Ovary (tissue), 9 donors: ENCODE data around the gene CAMKMT. TPM values are rescaled to one million over a fixed set of nuclear protein-coding genes. Genes with fewer than 3 reads are reported as not detected.

Source experiments
- DNase-seq, 5 donors: peaks; one replicate each; pipeline ENCODE4 v3.0.0-alpha.2; 2019 to 2020
- H3K27ac ChIP-seq, 2 donors: fragments of 200-600 bp; one replicate each; pipeline versions ENCODE4 v1.5.1 to v1.8.0; 2019 to 2022
- H3K27me3 ChIP-seq: fragments of 200-600 bp; one replicate; pipeline ENCODE4 v1.8.0; 2022
- H3K36me3 ChIP-seq: fragments of 200-600 bp; sonication (generic); one replicate; pipeline ENCODE4 v1.5.1; 2019
- H3K4me1 ChIP-seq: one replicate; pipeline ENCODE4 v1.8.1; 2013; ENCODE audit warnings: mild to moderate bottlenecking, moderate library complexity; ENCODE audit not compliant: insufficient read depth
- H3K4me3 ChIP-seq: fragments of 200-600 bp; sonication (generic); one replicate; pipeline ENCODE4 v1.5.1; 2017
- H3K9me3 ChIP-seq, 2 donors: fragments of 200-600 bp in 1 of 2; sonication (generic) in 1 of 2; one replicate each; pipeline versions ENCODE4 v1.5.1 to v1.8.1; 2013 to 2019; ENCODE audit warnings: mild to moderate bottlenecking in 1 of 2, moderate library complexity in 1 of 2
- CTCF ChIP-seq, 3 donors: fragments of 450-650 bp in 2 of 3; fragments of 200-600 bp in 1 of 3; IDR thresholded peaks; one replicate each; pipeline versions ENCODE4 v1.5.1 to v1.8.0; 2016 to 2022; ENCODE audit warnings: antibody characterized with exemption in 3 of 3, mild to moderate bottlenecking in 1 of 3
- EP300 ChIP-seq: sonication (generic); formaldehyde crosslinking; IDR thresholded peaks from one replicate; pipeline ENCODE4 v1.6.1; 2017; ENCODE audit warnings: antibody characterized with exemption
- POLR2A ChIP-seq: fragments of 450-650 bp; IDR thresholded peaks from one replicate; pipeline ENCODE4 v1.6.1; 2017; ENCODE audit warnings: antibody characterized with exemption, mild to moderate bottlenecking, moderate library complexity
- WGBS, 3 donors: extraction: QIAGEN DNeasy Blood & Tissue Kit in 1 of 3; methylation state at CpG; one replicate each; pipeline versions ENCODE4 v1.1.5 to v1.1.7; 2013 to 2017; 5-methylcytosine and 5-hydroxymethylcytosine counted together
- intact Hi-C, 4 donors: fragments of 100-400 bp; cut with DNase I; formaldehyde crosslinking; loops; one replicate each; pipeline versions ENCODE4 v1.11.0 to v1.15.1; 2022 to 2023
- polyA plus RNA-seq, 2 donors: library from polyadenylated mRNA; stranded (reverse); fragments of 200-250 nt in 1 of 2; fragments of 350-450 nt in 1 of 2; fragmentation: Illumina TruSeq in 1 of 2; extraction: RNeasy Lipid Tissue Mini Kit (QIAGEN cat#74804) in 1 of 2; gene quantifications; one replicate each; pipeline ENCODE4 v1.2.3, GENCODE V29; 2013 to 2014
- total RNA-seq, 7 donors: library from RNA; depleted of rRNA in 2 of 7; stranded (reverse); fragments of >200 nt in 2 of 7; fragmentation: NEBNext Ultra II Directional in 3 of 7; extraction: Animal tissue kit (Norgen Biotek cat#: 25700) in 3 of 7; gene quantifications; one replicate each; pipeline versions ENCODE4 v1.1.0 to v1.2.4, GENCODE V29; 2016 to 2023
- donor health status: DM: no; HTN: no; CAD: no; lungs with moderate emphysema.
- donor health status: DM: no; HTN: no; CAD: no.
- donor health status: Bipolar disorder and iron deficiency.
- donor health status: DM: yes; HTN: yes; CAD: no.
- donor health status: DM: no; HTN: no; CAD: no.
- donor health status: DM: yes; HTN: yes; CAD: no.

Gene CAMKMT
- total and polyA plus RNA-seq, 9 donors: 3.5 to 10.7 (median 8.9) TPM

GRCh38 chr2:44722026-44722625, 360.4 kb downstream of the CAMKMT start:
- Histone ChIP-seq H3K4me3 (no peak overlapping the region), H3K9me3 (no peaks in the 10 kb centered on the region), H3K4me1 (no peaks in the 10 kb centered on the region), H3K36me3 (no peaks in the 10 kb centered on the region), H3K27me3 (peaks cover 3% of the 10 kb centered on the region), H3K27ac (no peak overlapping the region)
- TF ChIP-seq POLR2A (no peak), CTCF (IDR thresholded peaks at IDR 0.05) (no peak), EP300 (no peak)
- intact Hi-C loops: no loop called here
- no peak for DNase-seq
- 71 to 86% (median 73%) methylated on average over 1 of the region's 1 CpG for WGBS, 3 donors

- Histone ChIP-seq H3K27ac (no peak overlapping the region), H3K36me3 (no peaks in the 10 kb centered on the region), H3K4me1 (no peaks in the 10 kb centered on the region), H3K9me3 (no peaks in the 10 kb centered on the region), H3K27me3 (peaks cover 3% of the 10 kb centered on the region), H3K4me3 (no peak overlapping the region)
- no peak for DNase-seq
- TF ChIP-seq EP300: no peak
- TF ChIP-seq CTCF (IDR thresholded peaks at IDR 0.05): no peak
- intact Hi-C loops: no loop called here
- WGBS, 3 donors: 89 to 97% (median 89%) methylated on average over 3 of the region's 3 CpGs
Measured at GRCh38 chr2:44723921-44724320, 362.2 kb downstream of the CAMKMT start.

DNA sequence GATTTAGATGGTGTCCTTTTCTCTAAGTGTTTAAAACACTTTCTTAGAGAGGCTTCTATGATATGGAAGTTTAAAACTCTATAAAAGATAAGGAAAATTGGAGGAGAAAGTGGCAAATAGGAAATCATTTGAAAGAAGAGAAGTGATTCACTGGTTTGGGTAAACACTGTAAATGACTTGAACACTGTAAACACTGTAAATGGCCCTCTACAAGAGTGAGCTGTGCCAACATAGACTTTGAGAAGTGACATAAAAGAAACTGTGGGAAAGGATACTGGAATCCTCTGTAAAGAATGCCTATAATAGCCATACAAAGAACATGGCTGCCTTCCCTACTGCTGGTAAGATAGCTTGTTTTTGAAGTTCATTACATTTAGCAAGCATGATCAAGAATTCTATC, 368.8 kb downstream of the CAMKMT start:
- Histone ChIP-seq H3K36me3 (no peaks in the 10 kb centered on the region), H3K27ac (no peak overlapping the region), H3K4me1 (no peaks in the 10 kb centered on the region), H3K9me3 (peaks cover 0 to 3% of the 10 kb centered on the region in 2 donors), H3K4me3 (no peak overlapping the region), H3K27me3 (no peaks in the 10 kb centered on the region)
- DNase-seq: no peak
- intact Hi-C loops: no loop called here
- no peak for TF ChIP-seq CTCF (IDR thresholded peaks at IDR 0.05)
- TF ChIP-seq POLR2A: no peak
- TF ChIP-seq EP300: no peak

- intact Hi-C loops: no loop called here
- Histone ChIP-seq H3K27ac (no peak overlapping the region), H3K27me3 (no peaks in the 10 kb centered on the region), H3K4me1 (no peaks in the 10 kb centered on the region), H3K36me3 (no peaks in the 10 kb centered on the region), H3K4me3 (no peak overlapping the region), H3K9me3 (peaks cover 0 to 3% of the 10 kb centered on the region in 2 donors)
- no peak for DNase-seq
- whole genome bisulfite sequencing, 3 donors: 84 to 97% (median 91%) methylated on average over 1 of the region's 1 CpG
- TF ChIP-seq POLR2A (no peak), EP300 (no peak), CTCF (IDR thresholded peaks at IDR 0.05) (no peak)
Measured at GRCh38 chr2:44731505-44731904, 369.8 kb downstream of the CAMKMT start.
